GOT3 (cell line): ENCODE results near the gene FLT4.

Experiments
- DNase-seq: peaks from one replicate; lab custom pipeline; 2025; ENCODE audit warnings: mixed read lengths; lab: John Stamatoyannopoulos, UW

FLT4 gene

GRCh38 chr5:180642181-180642775 is 7.1 kb downstream of the FLT4 start:
- DNase-seq: no peak

- DNase-seq: no peak
Observed at GRCh38 chr5:180641566-180641900, 7.9 kb downstream of the FLT4 start.

- DNase-seq: no peak
Observed at GRCh38 chr5:180640861-180641565, 8.4 kb downstream of the FLT4 start.

GRCh38 chr5:180640611-180640860 is 8.9 kb downstream of the FLT4 start:
- DNase-seq: no peak

- no peak for DNase-seq
Observed at GRCh38 chr5:180639741-180640610, 9.4 kb downstream of the FLT4 start.

- DNase-seq: no peak
Observed at GRCh38 chr5:180639287-180639686, 10.1 kb downstream of the FLT4 start.

GRCh38 chr5:180637962-180638680 is 11.3 kb downstream of the FLT4 start:
- DNase-seq: no peak

- DNase-seq: no peak
Observed at GRCh38 chr5:180636403-180637075, 12.9 kb downstream of the FLT4 start.

- DNase-seq: no peak
Observed at GRCh38 chr5:180636016-180636402, 13.4 kb downstream of the FLT4 start.

- DNase-seq: no peak
Observed at GRCh38 chr5:180633283-180634177, 15.9 kb downstream of the FLT4 start.

- no peak for DNase-seq
Observed at GRCh38 chr5:180632768-180633167, 16.6 kb downstream of the FLT4 start.

GRCh38 chr5:180631549-180632383 is 17.6 kb downstream of the FLT4 start:
- no peak for DNase-seq

- DNase-seq: no peak
Observed at GRCh38 chr5:180630426-180630825, 19.0 kb downstream of the FLT4 start.

- no peak for DNase-seq
Observed at GRCh38 chr5:180629831-180630382, 19.5 kb downstream of the FLT4 start.

- DNase-seq: no peak
Observed at GRCh38 chr5:180628827-180629750, 20.3 kb downstream of the FLT4 start.

GRCh38 chr5:180628211-180628610 is 21.2 kb downstream of the FLT4 start:
- no peak for DNase-seq

GRCh38 chr5:180627386-180628120 is 21.8 kb downstream of the FLT4 start:
- DNase-seq: no peak
